ENCODE data around the gene SH3RF3.

The SH3RF3 gene

GRCh38 chr2:109527079-109527478 is 398.1 kb downstream of the SH3RF3 start:
- ATAC-seq = no peak
- TF ChIP-seq TSHZ2 (CRISPR knock-in tag; IDR thresholded peaks at IDR 0.05) (no peak), BACH2 (CRISPR knock-in tag; IDR thresholded peaks at IDR 0.05; ENCODE audit: borderline replicate concordance) (no peak), POU6F1 (CRISPR knock-in tag; IDR thresholded peaks at IDR 0.05; ENCODE audit: borderline replicate concordance, low read depth) (no peak), CSDC2 (CRISPR knock-in tag; IDR thresholded peaks at IDR 0.05) (no peak)

GRCh38 chr2:109527846-109528705 is 399.1 kb downstream of the SH3RF3 start:
- TF ChIP-seq ZFP3 (CRISPR knock-in tag; IDR thresholded peaks at IDR 0.05) = no peak
- TF ChIP-seq PATZ1 (CRISPR knock-in tag; IDR thresholded peaks at IDR 0.05; ENCODE audit: borderline replicate concordance) = no peak
- no peak for TF ChIP-seq CREB5 (CRISPR knock-in tag; IDR thresholded peaks at IDR 0.05; ENCODE audit: low read depth)
- no peak for ATAC-seq

GRCh38 chr2:109528811-109529501 is 400.0 kb downstream of the SH3RF3 start:
- no peak for ATAC-seq
- TF ChIP-seq GLIS3 (CRISPR knock-in tag; IDR thresholded peaks at IDR 0.05) (no peak), CSRNP3 (CRISPR knock-in tag; IDR thresholded peaks at IDR 0.05) (no peak), ESRRG (CRISPR knock-in tag; IDR thresholded peaks at IDR 0.05) (no peak), ZC3H10 (CRISPR knock-in tag; IDR thresholded peaks at IDR 0.05) (no peak), SNAI2 (CRISPR knock-in tag; IDR thresholded peaks at IDR 0.05) (no peak), TCF4 (CRISPR knock-in tag; IDR thresholded peaks at IDR 0.05; ENCODE audit: borderline replicate concordance) (no peak), PATZ1 (CRISPR knock-in tag; IDR thresholded peaks at IDR 0.05; ENCODE audit: borderline replicate concordance) (no peak), RARB (CRISPR knock-in tag; IDR thresholded peaks at IDR 0.05) (no peak), ZFP3 (CRISPR knock-in tag; IDR thresholded peaks at IDR 0.05) (no peak), TSHZ2 (CRISPR knock-in tag; IDR thresholded peaks at IDR 0.05) (no peak), BACH2 (CRISPR knock-in tag; IDR thresholded peaks at IDR 0.05; ENCODE audit: borderline replicate concordance) (no peak), TOX (CRISPR knock-in tag; IDR thresholded peaks at IDR 0.05; ENCODE audit: borderline replicate concordance) (no peak), ZNF8 (CRISPR knock-in tag; IDR thresholded peaks at IDR 0.05) (no peak), CREB5 (CRISPR knock-in tag; IDR thresholded peaks at IDR 0.05; ENCODE audit: low read depth) (no peak), ZNF70 (CRISPR knock-in tag; IDR thresholded peaks at IDR 0.05) (no peak), OSR1 (CRISPR knock-in tag; IDR thresholded peaks at IDR 0.05) (no peak), CSDC2 (CRISPR knock-in tag; IDR thresholded peaks at IDR 0.05) (no peak), PPARA (CRISPR knock-in tag; IDR thresholded peaks at IDR 0.05; ENCODE audit: borderline replicate concordance) (no peak), ISL1 (CRISPR knock-in tag; IDR thresholded peaks at IDR 0.05) (no peak)

Measured in SK-N-SH treated with all-trans-retinoic acid at 6 μM for 48 hours (cell line).